ENCODE results near the gene THRB. TPM values are rescaled to one million over a fixed set of nuclear protein-coding genes. Genes with fewer than 3 reads are reported as not detected.

Gene THRB
- total and polyA plus RNA-seq, 2 experiments from 2014 or later = 3.3 to 5.1 TPM

- H3F3A ChIP-seq (ENCODE audit: insufficient read depth) = no peaks in the 10 kb centered on the region
- H3K4me1 ChIP-seq (ENCODE audit: insufficient read depth) = no peaks in the 10 kb centered on the region
- no peak overlapping the region for H3K4me3 ChIP-seq
- H3K9ac ChIP-seq = no peak overlapping the region
- H2AFZ ChIP-seq = no peak overlapping the region
- no peaks in the 10 kb centered on the region for H3K9me3 ChIP-seq (ENCODE audit: low read depth)
- 92 to 97% methylated on average over 2 of the region's 2 CpGs for WGBS, 2 experiments (ENCODE audit: low coverage in 1 of 2, low lambda C conversion rate in 2 of 2, missing lambda C conversion rate in 2 of 2)
- H3K27me3 ChIP-seq (replicated peaks; ENCODE audit: insufficient read depth) = no peaks in the 10 kb centered on the region
- H3K4me2 ChIP-seq (ENCODE audit: unreplicated experiment) = no peak overlapping the region
- no peaks in the 10 kb centered on the region for H4K20me1 ChIP-seq (ENCODE audit: insufficient read depth)
- H3K27ac ChIP-seq = no peak overlapping the region
- TF ChIP-seq EZH2phosphoT487 (IDR thresholded peaks at IDR 0.05; ENCODE audit: insufficient read depth, low read depth) (no peak), EZH2 (IDR thresholded peaks at IDR 0.05; ENCODE audit: insufficient read depth, poor library complexity, severe bottlenecking) (no peak)
- in situ Hi-C loops (cut with MboI) = no loop called here
- no peaks in the 10 kb centered on the region for H3K9me2 ChIP-seq (ENCODE audit: insufficient read depth)
- no peak for DNase-seq
- H3K36me3 ChIP-seq (ENCODE audit: low read depth) = no peaks in the 10 kb centered on the region
- no peaks in the 10 kb centered on the region for H3K79me2 ChIP-seq (ENCODE audit: insufficient read depth)
Observed at GRCh38 chr3:24538891-24539290, 44.2 kb upstream of the THRB start.

- in situ Hi-C loops (cut with MboI) = no loop called here
- H3K9me3 ChIP-seq (ENCODE audit: low read depth) = no peaks in the 10 kb centered on the region
Observed at GRCh38 chr3:24533561-24534193, 39.0 kb upstream of the THRB start.

GRCh38 chr3:24530471-24530870 is 35.8 kb upstream of the THRB start:
- no peaks in the 10 kb centered on the region for H3K79me2 ChIP-seq (ENCODE audit: insufficient read depth)
- H3K27me3 ChIP-seq (replicated peaks; ENCODE audit: insufficient read depth) = no peaks in the 10 kb centered on the region
- in situ Hi-C loops (cut with MboI) = no loop called here
- no peak overlapping the region for H3K9ac ChIP-seq
- H2AFZ ChIP-seq = no peak overlapping the region
- H3K4me1 ChIP-seq (ENCODE audit: insufficient read depth) = no peaks in the 10 kb centered on the region
- no peak overlapping the region for H3K4me3 ChIP-seq
- no peak overlapping the region for H3K27ac ChIP-seq
- H3F3A ChIP-seq (ENCODE audit: insufficient read depth) = no peaks in the 10 kb centered on the region
- no peaks in the 10 kb centered on the region for H3K9me2 ChIP-seq (ENCODE audit: insufficient read depth)
- no peaks in the 10 kb centered on the region for H4K20me1 ChIP-seq (ENCODE audit: insufficient read depth)
- 55 to 69% methylated on average over 4 of the region's 4 CpGs for WGBS, 2 experiments (ENCODE audit: low coverage in 1 of 2, low lambda C conversion rate in 2 of 2, missing lambda C conversion rate in 2 of 2)
- H3K4me2 ChIP-seq (ENCODE audit: unreplicated experiment) = no peak overlapping the region
- H3K36me3 ChIP-seq (ENCODE audit: low read depth) = no peaks in the 10 kb centered on the region
- TF ChIP-seq EZH2phosphoT487 (IDR thresholded peaks at IDR 0.05; ENCODE audit: insufficient read depth, low read depth) (no peak), EZH2 (IDR thresholded peaks at IDR 0.05; ENCODE audit: insufficient read depth, poor library complexity, severe bottlenecking) (no peak)
- DNase-seq = no peak
- H3K9me3 ChIP-seq (ENCODE audit: low read depth) = no peaks in the 10 kb centered on the region

More at GRCh38 chr3:24533561-24534193, 39.0 kb upstream of the THRB start:
- Histone ChIP-seq H3K27ac (no peak overlapping the region), H3K36me3 (ENCODE audit: low read depth) (no peaks in the 10 kb centered on the region), H3F3A (ENCODE audit: insufficient read depth) (no peaks in the 10 kb centered on the region), H3K9ac (no peak overlapping the region), H3K27me3 (replicated peaks; ENCODE audit: insufficient read depth) (no peaks in the 10 kb centered on the region), H3K4me3 (no peak overlapping the region), H4K20me1 (ENCODE audit: insufficient read depth) (no peaks in the 10 kb centered on the region), H3K79me2 (ENCODE audit: insufficient read depth) (no peaks in the 10 kb centered on the region), H3K4me1 (ENCODE audit: insufficient read depth) (no peaks in the 10 kb centered on the region), H2AFZ (no peak overlapping the region), H3K4me2 (ENCODE audit: unreplicated experiment) (no peak overlapping the region), H3K9me2 (ENCODE audit: insufficient read depth) (no peaks in the 10 kb centered on the region)
- 83 to 86% methylated on average over 10 of the region's 10 CpGs for WGBS, 2 experiments (ENCODE audit: low coverage in 1 of 2, low lambda C conversion rate in 2 of 2, missing lambda C conversion rate in 2 of 2)
- no peak for DNase-seq
- TF ChIP-seq EZH2 (IDR thresholded peaks at IDR 0.05; ENCODE audit: insufficient read depth, poor library complexity, severe bottlenecking) = no peak
- TF ChIP-seq EZH2phosphoT487 (IDR thresholded peaks at IDR 0.05; ENCODE audit: insufficient read depth, low read depth) = no peak

GRCh38 chr3:24529210-24529609 is 34.6 kb upstream of the THRB start:
- Histone ChIP-seq H3K36me3 (ENCODE audit: low read depth) (no peaks in the 10 kb centered on the region), H3K9me2 (ENCODE audit: insufficient read depth) (no peaks in the 10 kb centered on the region), H3K9ac (no peak overlapping the region), H3K4me3 (no peak overlapping the region), H2AFZ (no peak overlapping the region), H3K79me2 (ENCODE audit: insufficient read depth) (no peaks in the 10 kb centered on the region), H3K4me2 (ENCODE audit: unreplicated experiment) (no peak overlapping the region), H3K4me1 (ENCODE audit: insufficient read depth) (no peaks in the 10 kb centered on the region), H4K20me1 (ENCODE audit: insufficient read depth) (no peaks in the 10 kb centered on the region), H3K27ac (no peak overlapping the region), H3K9me3 (ENCODE audit: low read depth) (no peaks in the 10 kb centered on the region), H3K27me3 (replicated peaks; ENCODE audit: insufficient read depth) (no peaks in the 10 kb centered on the region), H3F3A (ENCODE audit: insufficient read depth) (no peaks in the 10 kb centered on the region)
- TF ChIP-seq EZH2 (IDR thresholded peaks at IDR 0.05; ENCODE audit: insufficient read depth, poor library complexity, severe bottlenecking) = no peak
- TF ChIP-seq EZH2phosphoT487 (IDR thresholded peaks at IDR 0.05; ENCODE audit: insufficient read depth, low read depth) = no peak
- in situ Hi-C loops (cut with MboI) = no loop called here
- DNase-seq = no peak

Measured in GM23248 (cell line).